GM12865 (cell line): ENCODE results near the gene DIS3L2.

Experiments used
- DNase-seq: peaks from one replicate; pipeline ENCODE4 v3.0.0; 2010; ENCODE audit warnings: low read depth
- H3K4me3 ChIP-seq: 2 replicates; pipeline ENCODE4 v1.5.1; 2011; ENCODE audit warnings: mild to moderate bottlenecking, low read depth, low read length, control low read depth
- TF ChIP-seq, protein P1 (sequence below): IDR thresholded peaks from 2 replicates; pipeline ENCODE4 v1.5.1; 2011; ENCODE audit warnings: low read length, control low read depth, low read depth, inconsistent platforms; ENCODE audit not compliant: insufficient read depth; ENCODE audit errors: missing control alignments

The DIS3L2 gene

DNA sequence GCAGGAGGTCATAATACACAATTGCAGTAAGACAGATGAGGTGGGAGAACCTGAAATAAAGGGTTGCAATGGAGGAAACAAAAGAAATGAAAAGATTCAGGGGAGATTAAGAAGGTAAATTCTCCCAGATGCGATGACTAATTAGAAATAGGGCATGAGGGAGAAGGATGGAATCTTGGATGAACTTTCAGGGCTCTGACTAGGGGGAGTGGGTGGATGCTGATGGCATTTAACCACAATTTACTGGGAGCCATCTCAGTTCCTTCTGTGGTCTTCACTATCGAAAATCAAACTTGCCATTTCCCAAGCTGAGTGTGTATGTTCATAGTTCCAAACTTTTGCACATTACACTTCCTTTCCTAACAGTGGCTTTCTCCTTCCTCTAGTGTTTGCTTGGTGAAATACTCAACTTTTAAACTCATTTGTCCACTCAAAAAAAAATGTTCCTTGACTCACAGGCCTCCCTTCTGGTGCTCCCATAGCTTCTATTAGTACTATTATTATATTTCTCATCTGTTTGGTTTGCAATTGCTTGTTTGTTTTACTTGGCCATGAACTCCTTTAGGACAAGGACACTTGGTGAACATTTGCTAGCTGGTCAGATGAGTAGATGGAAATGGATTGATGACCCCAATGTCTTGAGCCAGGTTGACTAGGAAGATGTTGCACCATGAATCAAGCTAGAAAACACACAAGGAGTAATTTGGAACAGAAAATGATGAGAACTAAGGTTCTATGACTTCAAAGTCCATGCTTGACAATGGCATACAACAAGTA is 178.5 kb downstream of the DIS3L2 start:
- TF ChIP-seq, protein P1, sequence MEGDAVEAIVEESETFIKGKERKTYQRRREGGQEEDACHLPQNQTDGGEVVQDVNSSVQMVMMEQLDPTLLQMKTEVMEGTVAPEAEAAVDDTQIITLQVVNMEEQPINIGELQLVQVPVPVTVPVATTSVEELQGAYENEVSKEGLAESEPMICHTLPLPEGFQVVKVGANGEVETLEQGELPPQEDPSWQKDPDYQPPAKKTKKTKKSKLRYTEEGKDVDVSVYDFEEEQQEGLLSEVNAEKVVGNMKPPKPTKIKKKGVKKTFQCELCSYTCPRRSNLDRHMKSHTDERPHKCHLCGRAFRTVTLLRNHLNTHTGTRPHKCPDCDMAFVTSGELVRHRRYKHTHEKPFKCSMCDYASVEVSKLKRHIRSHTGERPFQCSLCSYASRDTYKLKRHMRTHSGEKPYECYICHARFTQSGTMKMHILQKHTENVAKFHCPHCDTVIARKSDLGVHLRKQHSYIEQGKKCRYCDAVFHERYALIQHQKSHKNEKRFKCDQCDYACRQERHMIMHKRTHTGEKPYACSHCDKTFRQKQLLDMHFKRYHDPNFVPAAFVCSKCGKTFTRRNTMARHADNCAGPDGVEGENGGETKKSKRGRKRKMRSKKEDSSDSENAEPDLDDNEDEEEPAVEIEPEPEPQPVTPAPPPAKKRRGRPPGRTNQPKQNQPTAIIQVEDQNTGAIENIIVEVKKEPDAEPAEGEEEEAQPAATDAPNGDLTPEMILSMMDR: no peak
- no peak for DNase-seq
- H3K4me3 ChIP-seq: no peak overlapping the region

DNA sequence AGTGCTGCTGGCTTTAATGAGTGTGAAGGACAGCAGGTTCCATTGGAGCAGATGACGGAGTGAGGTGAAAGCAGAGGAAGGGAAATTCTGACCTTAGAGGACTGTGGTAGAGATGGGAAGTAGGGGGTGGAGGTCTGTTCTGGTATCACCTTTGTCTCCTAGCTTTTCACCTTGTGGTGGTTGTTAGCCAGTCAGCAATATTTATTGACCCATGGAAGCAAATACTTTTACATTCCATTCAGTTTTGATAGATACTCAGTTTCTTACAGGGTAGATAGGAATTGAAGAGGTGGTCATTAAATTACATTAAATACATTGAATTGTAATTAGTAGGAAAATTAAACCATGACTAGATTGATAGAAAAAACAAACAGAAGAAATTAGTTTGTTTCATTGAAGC is 180.1 kb downstream of the DIS3L2 start:
- H3K4me3 ChIP-seq: no peak overlapping the region
- TF ChIP-seq, protein P1: no peak
- DNase-seq: no peak

GRCh38 chr2:232142049-232142448 is 180.5 kb downstream of the DIS3L2 start:
- TF ChIP-seq, protein P1: peak; percentile 56
- DNase-seq: peak; percentile 47

GRCh38 chr2:232142502-232142901 is 181.0 kb downstream of the DIS3L2 start:
- TF ChIP-seq, protein P1: no peak
- no peak for DNase-seq
- H3K4me3 ChIP-seq: no peak overlapping the region

More at GRCh38 chr2:232142049-232142448, 180.5 kb downstream of the DIS3L2 start:
- no peak overlapping the region for H3K4me3 ChIP-seq

- DNase-seq: no peak
- no peak overlapping the region for H3K4me3 ChIP-seq
- TF ChIP-seq, protein P1: no peak
These were observed 184.8 kb downstream of the DIS3L2 start for GRCh38 chr2:232146294-232146693.

DNA sequence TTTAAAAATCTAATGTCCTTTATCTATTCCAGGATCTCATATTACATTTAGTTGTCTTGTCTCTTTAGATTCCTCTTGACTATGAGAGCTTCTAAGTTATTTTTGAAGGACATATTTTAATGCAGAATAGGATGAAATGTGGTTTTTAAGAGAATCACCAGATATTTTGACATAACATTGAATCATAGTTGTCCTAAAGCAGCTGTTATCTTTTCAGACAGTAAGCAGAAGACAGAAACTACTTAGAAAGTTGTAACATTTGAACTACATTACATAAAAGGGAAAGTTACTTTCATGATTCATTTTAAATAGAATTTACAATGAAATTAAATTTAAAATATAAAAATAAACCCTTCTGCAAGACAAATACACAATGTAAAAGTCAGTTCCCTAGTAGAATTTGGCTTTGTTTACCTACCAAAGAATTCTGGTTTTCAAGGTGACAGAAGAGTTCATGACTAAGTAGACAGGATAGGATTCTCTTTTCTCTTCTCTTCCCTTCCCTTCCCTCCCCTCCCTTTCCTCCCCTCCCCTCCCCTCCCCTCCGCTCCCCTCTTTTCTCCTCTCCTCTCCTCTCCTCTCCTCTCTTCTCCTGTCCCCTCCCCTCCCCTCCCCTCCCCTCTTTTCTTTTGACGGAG is 186.0 kb downstream of the DIS3L2 start:
- no peak for DNase-seq
- no peak overlapping the region for H3K4me3 ChIP-seq
- TF ChIP-seq, protein P1: no peak

DNA sequence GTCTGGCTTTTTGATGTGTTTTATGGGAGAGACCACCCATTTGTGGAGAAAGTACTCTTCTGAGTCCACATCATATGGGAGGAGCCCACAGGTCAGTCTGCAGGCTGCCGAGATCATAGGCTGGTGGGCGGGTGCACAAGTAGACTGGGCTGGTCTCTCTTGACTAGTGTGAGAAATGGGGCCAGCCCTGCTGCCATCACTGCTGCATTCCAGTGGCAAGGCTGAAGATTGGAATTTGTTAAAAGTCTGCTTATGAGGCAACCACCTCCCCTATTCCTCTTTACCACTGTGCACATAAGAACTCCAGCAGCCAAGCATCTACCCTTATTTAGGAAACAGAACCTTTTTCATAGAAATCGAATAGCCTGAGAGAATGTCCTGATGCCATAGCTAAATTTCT is 200.7 kb downstream of the DIS3L2 start:
- H3K4me3 ChIP-seq: no peak overlapping the region
- TF ChIP-seq, protein P1: no peak
- no peak for DNase-seq
